Stimulated activated CD8-positive, alpha-beta memory T cell treated with anti-CD3 and anti-CD28 coated beads, Interleukin-4, amount 100 ng/mL, for 48 hours (primary cell): ENCODE data around the gene PLA2G1B.
"Not testable (repeated sequence)": the region's sequence is repeated elsewhere in the genome, so short reads cannot be mapped to it uniquely, and the experiment has no call there.

Experiments
- DNase-seq: peaks from one replicate; pipeline ENCODE4 v3.0.0-alpha.2; 2020

The PLA2G1B gene

GRCh38 chr12:120358412-120359100, 31.0 kb upstream of the PLA2G1B start:
- DNase-seq: no peak

GRCh38 chr12:120357104-120357503, 29.5 kb upstream of the PLA2G1B start:
- DNase-seq: no peak

- DNase-seq: peak; percentile 86
These were observed 29.0 kb upstream of the PLA2G1B start for GRCh38 chr12:120356567-120357030.

GRCh38 chr12:120353556-120354317, 26.2 kb upstream of the PLA2G1B start:
- DNase-seq: no peak

GRCh38 chr12:120353136-120353535, 25.6 kb upstream of the PLA2G1B start:
- DNase-seq: no peak

GRCh38 chr12:120352117-120352516, 24.5 kb upstream of the PLA2G1B start:
- no peak for DNase-seq

- no peak for DNase-seq
These were observed 23.2 kb upstream of the PLA2G1B start for GRCh38 chr12:120350576-120351350.

- DNase-seq: no peak
These were observed 20.2 kb upstream of the PLA2G1B start for GRCh38 chr12:120347766-120348165.

GRCh38 chr12:120346681-120347080, 19.1 kb upstream of the PLA2G1B start:
- DNase-seq: no peak

GRCh38 chr12:120346031-120346430, 18.5 kb upstream of the PLA2G1B start:
- DNase-seq: no peak

GRCh38 chr12:120343692-120344091, 16.1 kb upstream of the PLA2G1B start:
- DNase-seq: no peak

GRCh38 chr12:120343039-120343537, 15.5 kb upstream of the PLA2G1B start:
- DNase-seq: no peak

GRCh38 chr12:120342175-120343038, 14.8 kb upstream of the PLA2G1B start:
- DNase-seq: no peak

GRCh38 chr12:120339256-120339655, 11.7 kb upstream of the PLA2G1B start:
- no peak for DNase-seq

GRCh38 chr12:120337730-120338129, 10.2 kb upstream of the PLA2G1B start:
- DNase-seq: no peak

- DNase-seq: not testable (repeated sequence)
These were observed 8.8 kb upstream of the PLA2G1B start for GRCh38 chr12:120336392-120336791.

- peak; percentile 68 for DNase-seq
These were observed 7.9 kb upstream of the PLA2G1B start for GRCh38 chr12:120335447-120335846.

- DNase-seq: no peak
These were observed 4.9 kb upstream of the PLA2G1B start for GRCh38 chr12:120332523-120332922.

GRCh38 chr12:120332041-120332440, 4.5 kb upstream of the PLA2G1B start:
- DNase-seq: no peak

- no peak for DNase-seq
These were observed 3.8 kb upstream of the PLA2G1B start for GRCh38 chr12:120331390-120331789.

- no peak for DNase-seq
These were observed 649 bp upstream of the PLA2G1B start for GRCh38 chr12:120328228-120328627.

- no peak for DNase-seq
These were observed 2.6 kb downstream of the PLA2G1B start for GRCh38 chr12:120324841-120325417.
